Lower leg skin (tissue), 4 donors: ENCODE data around the gene NEK1. TPM values are rescaled to one million over a fixed set of nuclear protein-coding genes. Genes with fewer than 3 reads are reported as not detected.

Source experiments
- DNase-seq, 2 donors: peaks; one replicate each; pipeline ENCODE4 v3.0.0-alpha.2; 2019; ENCODE audit warnings: low spot score in 2 of 2
- H3K4me3 ChIP-seq: fragments of 200-600 bp; sonication (generic); 2 replicates; pipeline ENCODE4 v1.5.1; 2017; ENCODE audit warnings: mild to moderate bottlenecking, low read depth; ENCODE audit not compliant: poor library complexity, severe bottlenecking
- CTCF ChIP-seq, 3 donors: fragments of 450-650 bp; IDR thresholded peaks; one replicate each; pipeline ENCODE4 v1.5.1; 2016; ENCODE audit warnings: antibody characterized with exemption in 3 of 3, mild to moderate bottlenecking in 3 of 3, moderate library complexity in 2 of 3
- POLR2A ChIP-seq, 2 donors: fragments of 450-650 bp; IDR thresholded peaks; one replicate each; pipeline ENCODE4 v1.6.1; 2016 to 2017; ENCODE audit warnings: antibody characterized with exemption in 2 of 2, mild to moderate bottlenecking in 1 of 2, moderate library complexity in 1 of 2
- WGBS, 2 donors: methylation state at CpG; one replicate each; pipeline ENCODE4 v1.1.5; 2018; 5-methylcytosine and 5-hydroxymethylcytosine counted together
- intact Hi-C: fragments of 100-400 bp; cut with DNase I; formaldehyde crosslinking; loops from one replicate; pipeline ENCODE4 v1.15.0; 2023; ENCODE audit warnings: low total_unique reads
- total RNA-seq, 4 donors: library from RNA; depleted of rRNA; stranded (reverse); fragments of >200 nt; gene quantifications; one replicate each; pipeline ENCODE4 v1.1.0, GENCODE V29; 2016

The NEK1 gene
- total RNA-seq = 1 to 10 TPM; 4.8 to 6.9 (median 5.5) TPM

- intact Hi-C loops = loop anchor here (10.0 kb wide), 1 partner anchor 433 kb away; no protein-coding TSS in a partner anchor
- TF ChIP-seq POLR2A (IDR thresholded peaks at IDR 0.05) = peak in 1 of 2 donors; percentile 66
- TF ChIP-seq CTCF (IDR thresholded peaks at IDR 0.05) = no peak
- WGBS, 2 donors = 0% methylated on average over 57 to 61 of the region's 61 CpGs
- peak within 1 kb of the TSS; percentile 75 for H3K4me3 ChIP-seq
- DNase-seq = peak; percentile 76 to 97
Observed at GRCh38 chr4:169611991-169612870, at the start of gene NEK1. NEK1 (minus strand) TSS chr4:169612583; CDS start chr4:169602630, 9,953 bp downstream.

- intact Hi-C loops = no loop called here
Observed at GRCh38 chr4:169661761-169662160, 49.4 kb upstream of the NEK1 start.

DNA sequence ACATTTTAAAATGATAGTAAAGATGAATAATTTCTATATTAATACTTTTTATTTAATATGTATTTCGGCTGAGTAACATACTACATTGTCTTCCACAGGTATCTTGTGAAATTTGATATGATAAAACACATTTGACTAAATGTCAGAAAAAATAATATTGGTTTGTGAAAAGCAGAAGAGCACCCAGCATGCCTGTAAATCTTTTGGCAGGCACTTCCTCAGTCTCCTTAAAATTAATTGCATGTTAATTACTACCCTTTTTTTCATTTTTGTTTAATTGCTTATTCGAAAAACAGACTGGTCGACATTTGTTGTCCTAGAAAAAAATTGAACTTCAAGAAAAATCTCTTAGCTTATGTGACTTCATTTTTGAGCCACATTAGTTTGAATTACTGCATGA, 48.5 kb upstream of the NEK1 start:
- intact Hi-C loops = no loop called here
- H3K4me3 ChIP-seq = no peak overlapping the region
- no peak for DNase-seq
- TF ChIP-seq POLR2A (IDR thresholded peaks at IDR 0.05) = no peak
- no peak for TF ChIP-seq CTCF (IDR thresholded peaks at IDR 0.05)
- 58 to 60% methylated on average over 3 of the region's 3 CpGs for WGBS, 2 donors

More at GRCh38 chr4:169661761-169662160, 49.4 kb upstream of the NEK1 start:
- 91 to 92% methylated on average over 1 of the region's 1 CpG for WGBS, 2 donors
- no peak overlapping the region for H3K4me3 ChIP-seq
- no peak for DNase-seq
- no peak for TF ChIP-seq CTCF (IDR thresholded peaks at IDR 0.05)

DNA sequence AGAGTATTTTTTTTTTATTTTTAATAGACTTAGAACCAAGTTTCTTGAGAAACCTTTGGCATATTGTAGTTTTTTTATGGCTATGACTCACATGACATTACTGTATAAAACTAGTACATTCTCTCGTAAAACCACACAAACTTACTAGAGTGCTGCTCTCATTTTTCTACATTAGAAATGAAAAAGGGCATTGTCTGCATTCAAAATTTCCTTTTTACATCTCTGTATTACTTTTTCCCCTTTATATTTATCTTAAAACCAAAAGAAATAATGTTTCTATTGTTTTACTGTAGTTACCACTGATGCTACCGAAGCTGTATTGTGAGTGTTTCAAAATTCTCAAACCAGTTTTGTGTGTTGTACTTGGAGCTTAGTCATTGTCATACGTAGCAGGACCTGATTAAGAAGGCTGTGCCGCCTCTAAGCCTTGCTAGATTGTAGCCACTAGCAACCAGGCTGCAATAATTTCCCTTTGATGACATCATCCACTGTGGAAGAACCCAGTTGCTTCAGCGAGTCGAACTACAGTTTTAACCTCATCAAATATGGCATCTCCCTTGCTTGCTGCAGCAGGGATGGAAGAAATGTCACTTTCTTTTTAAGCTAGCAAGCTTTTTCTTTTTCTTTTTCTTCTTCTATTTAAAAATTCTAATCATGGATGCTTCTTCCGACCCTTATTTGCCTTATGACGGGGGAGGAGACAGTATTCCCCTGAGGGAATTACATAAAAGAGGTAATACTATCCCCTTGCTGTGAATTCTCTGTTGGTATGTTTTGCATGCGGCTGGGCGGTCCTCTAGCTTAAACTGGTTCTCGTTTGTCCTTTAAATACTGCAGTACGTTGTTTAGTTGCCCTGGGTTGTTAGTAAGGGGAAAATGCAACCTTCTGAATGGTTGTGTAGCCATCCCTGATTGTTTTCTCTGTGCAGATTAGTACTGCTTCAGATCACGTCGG, 47.6 kb upstream of the NEK1 start:
- intact Hi-C loops = no loop called here
- H3K4me3 ChIP-seq = peak overlapping the region; percentile 13
- peak; percentile 86 to 88 for DNase-seq
- TF ChIP-seq POLR2A (IDR thresholded peaks at IDR 0.05) = no peak
- TF ChIP-seq CTCF (IDR thresholded peaks at IDR 0.05) = no peak
- WGBS, 2 donors = 4% methylated on average over 14 of the region's 14 CpGs

- intact Hi-C loops = no loop called here
- no peak overlapping the region for H3K4me3 ChIP-seq
- WGBS, 2 donors = 75% methylated on average over 6 of the region's 6 CpGs
- no peak for TF ChIP-seq POLR2A (IDR thresholded peaks at IDR 0.05)
- no peak for TF ChIP-seq CTCF (IDR thresholded peaks at IDR 0.05)
- no peak for DNase-seq
Observed at GRCh38 chr4:169658975-169659715, 46.8 kb upstream of the NEK1 start.
